Fibroblast of villous mesenchyme (primary cell): ENCODE data around the gene RHOG. TPM values are rescaled to one million over a fixed set of nuclear protein-coding genes. Genes with fewer than 3 reads are reported as not detected.

Source experiments
- DNase-seq: peaks from one replicate; pipeline ENCODE4 v3.0.0-alpha.2; 2010; ENCODE audit warnings: low read depth
- H3K4me3 ChIP-seq: 2 replicates; pipeline ENCODE4 v1.5.1; 2011; ENCODE audit warnings: low read depth, mild to moderate bottlenecking, low read length
- total RNA-seq: library from RNA; depleted of rRNA; stranded (reverse); fragments of >200 nt; gene quantifications from 2 replicates; pipeline ENCODE4 v1.2.3, GENCODE V29; 2012
- TF ChIP-seq, protein P1 (sequence below): IDR thresholded peaks from 2 replicates; pipeline ENCODE4 v1.5.1; 2012; ENCODE audit warnings: low read depth, mild to moderate bottlenecking, low read length; ENCODE audit not compliant: insufficient read depth

The RHOG gene
- total RNA-seq, 1 donor: 9.5 TPM

GRCh38 chr11:3830088-3830487, 10.7 kb downstream of the RHOG start:
- no peak for DNase-seq
- TF ChIP-seq, protein P1, sequence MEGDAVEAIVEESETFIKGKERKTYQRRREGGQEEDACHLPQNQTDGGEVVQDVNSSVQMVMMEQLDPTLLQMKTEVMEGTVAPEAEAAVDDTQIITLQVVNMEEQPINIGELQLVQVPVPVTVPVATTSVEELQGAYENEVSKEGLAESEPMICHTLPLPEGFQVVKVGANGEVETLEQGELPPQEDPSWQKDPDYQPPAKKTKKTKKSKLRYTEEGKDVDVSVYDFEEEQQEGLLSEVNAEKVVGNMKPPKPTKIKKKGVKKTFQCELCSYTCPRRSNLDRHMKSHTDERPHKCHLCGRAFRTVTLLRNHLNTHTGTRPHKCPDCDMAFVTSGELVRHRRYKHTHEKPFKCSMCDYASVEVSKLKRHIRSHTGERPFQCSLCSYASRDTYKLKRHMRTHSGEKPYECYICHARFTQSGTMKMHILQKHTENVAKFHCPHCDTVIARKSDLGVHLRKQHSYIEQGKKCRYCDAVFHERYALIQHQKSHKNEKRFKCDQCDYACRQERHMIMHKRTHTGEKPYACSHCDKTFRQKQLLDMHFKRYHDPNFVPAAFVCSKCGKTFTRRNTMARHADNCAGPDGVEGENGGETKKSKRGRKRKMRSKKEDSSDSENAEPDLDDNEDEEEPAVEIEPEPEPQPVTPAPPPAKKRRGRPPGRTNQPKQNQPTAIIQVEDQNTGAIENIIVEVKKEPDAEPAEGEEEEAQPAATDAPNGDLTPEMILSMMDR: no peak

DNA sequence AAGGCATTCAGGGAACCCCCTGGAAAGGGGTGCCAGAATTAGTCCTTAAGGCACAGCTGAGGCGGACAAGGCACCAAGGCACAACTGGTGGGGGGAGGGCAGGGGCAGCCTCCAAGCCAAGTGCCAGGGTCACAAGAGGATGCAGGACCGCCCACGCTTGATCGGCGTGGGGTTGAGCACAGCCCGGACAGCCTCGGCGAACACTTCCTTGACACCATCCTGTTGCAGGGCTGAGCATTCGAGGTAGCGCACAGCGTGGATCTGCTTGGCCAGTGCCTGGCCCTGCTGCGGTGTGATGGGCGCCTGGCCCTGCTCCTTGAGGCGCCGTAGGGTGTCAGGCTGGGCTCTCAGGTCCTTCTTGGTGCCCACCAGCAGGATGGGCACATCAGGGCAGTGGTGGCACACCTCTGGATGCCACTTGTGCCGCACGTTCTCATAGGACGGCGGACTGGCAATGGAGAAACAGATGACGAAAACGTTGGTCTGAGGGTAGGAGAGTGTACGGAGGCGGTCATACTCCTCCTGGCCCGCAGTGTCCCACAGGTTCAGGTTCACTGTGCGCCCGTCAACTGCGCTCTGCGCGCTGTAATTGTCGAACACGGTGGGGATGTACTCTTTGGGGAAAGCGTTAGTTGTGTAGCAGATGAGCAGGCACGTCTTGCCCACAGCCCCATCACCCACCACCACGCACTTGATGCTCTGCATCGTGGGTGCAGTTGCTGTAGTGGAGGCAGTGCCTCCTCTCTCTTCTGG, 13.1 kb downstream of the RHOG start:
- no peak for DNase-seq
- H3K4me3 ChIP-seq: no peak overlapping the region
- TF ChIP-seq, protein P1: no peak

More at GRCh38 chr11:3830088-3830487, 10.7 kb downstream of the RHOG start:
- H3K4me3 ChIP-seq: no peak overlapping the region

DNA sequence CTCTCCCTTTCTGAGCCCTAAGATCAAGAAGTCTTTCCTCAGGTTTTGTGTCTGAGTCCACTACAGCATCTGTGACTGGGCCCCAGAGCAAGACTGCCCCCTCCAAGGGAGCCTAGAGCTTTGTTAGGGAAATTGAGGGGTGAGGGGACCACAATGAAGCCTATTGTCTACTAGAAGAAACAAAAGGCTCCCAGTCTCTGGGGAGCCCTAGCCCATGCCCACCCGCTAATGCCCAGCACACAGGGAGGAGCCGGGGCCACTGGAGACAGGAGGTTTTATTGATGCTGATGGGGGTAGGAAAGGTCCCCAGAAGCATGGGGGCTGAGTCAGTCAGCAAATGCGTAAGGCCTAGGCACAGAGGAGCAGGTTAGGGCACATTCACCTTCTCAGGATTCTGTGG, 14.0 kb downstream of the RHOG start:
- TF ChIP-seq, protein P1: no peak
- no peak overlapping the region for H3K4me3 ChIP-seq
- DNase-seq: no peak

GRCh38 chr11:3825473-3826154, 15.1 kb downstream of the RHOG start:
- TF ChIP-seq, protein P1: no peak

DNA sequence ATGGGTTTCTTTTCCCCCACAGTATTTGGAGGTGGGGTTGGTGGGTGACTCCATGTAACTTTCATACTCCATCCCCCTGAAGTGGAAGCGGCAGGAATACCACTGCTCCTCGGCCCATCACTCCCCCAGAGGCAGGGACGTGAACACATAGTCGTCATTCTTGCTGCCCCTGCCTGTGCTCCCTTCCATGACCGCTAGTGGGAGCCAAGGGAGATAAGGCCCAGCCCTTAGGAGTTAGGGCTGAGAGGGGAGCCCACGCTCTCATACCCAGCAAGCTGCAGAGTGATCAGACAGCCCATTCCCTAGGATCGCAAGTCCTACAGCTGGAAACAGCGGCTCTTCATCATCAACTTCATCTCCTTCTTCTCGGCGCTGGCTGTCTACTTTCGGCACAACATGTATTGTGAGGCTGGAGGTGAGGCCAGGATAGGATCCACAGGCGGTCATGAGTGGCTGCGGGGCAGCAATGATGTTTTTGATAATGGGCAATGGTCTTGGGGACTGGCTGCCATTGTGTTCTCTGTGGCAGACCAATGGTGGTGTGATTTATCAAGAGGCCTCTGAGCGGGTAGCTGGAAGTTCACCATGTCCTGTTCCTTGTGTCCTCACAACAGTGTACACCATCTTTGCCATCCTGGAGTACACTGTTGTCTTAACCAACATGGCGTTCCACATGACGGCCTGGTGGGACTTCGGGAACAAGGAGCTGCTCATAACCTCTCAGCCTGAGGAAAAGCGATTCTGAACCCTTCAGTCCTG, 15.9 kb downstream of the RHOG start:
- no peak overlapping the region for H3K4me3 ChIP-seq
- DNase-seq: peak; percentile 42
- TF ChIP-seq, protein P1: peak; percentile 78

More at GRCh38 chr11:3825473-3826154, 15.1 kb downstream of the RHOG start:
- DNase-seq: no peak
- H3K4me3 ChIP-seq: no peak overlapping the region

GRCh38 chr11:3823762-3824506, 16.8 kb downstream of the RHOG start:
- TF ChIP-seq, protein P1: no peak
- DNase-seq: no peak
- H3K4me3 ChIP-seq: no peak overlapping the region
